ENCODE results near the gene PNLIPRP2. TPM values are rescaled to one million over a fixed set of nuclear protein-coding genes. Genes with fewer than 3 reads are reported as not detected.

PNLIPRP2 gene
- not detected in 2 replicates for total RNA-seq (2012; rRNA removed)
- polyA plus RNA-seq (2012; rRNA removed), result not detected in 2 replicates
- not detected in 2 replicates for polyA plus RNA-seq (2012; cell fraction: cytosol; rRNA removed)
- not detected in 2 replicates for polyA plus RNA-seq (2012; cell fraction: nucleus; rRNA removed; ENCODE audit: low replicate concordance)
- not detected for Bru-seq, nascent RNA
- BruChase-seq, experiment 1, labeled RNA remaining after a 6-hour chase, result not detected
- not detected for BruChase-seq, experiment 2, labeled RNA remaining after a 2-hour chase
- long read RNA-seq, result 0 reads

DNA sequence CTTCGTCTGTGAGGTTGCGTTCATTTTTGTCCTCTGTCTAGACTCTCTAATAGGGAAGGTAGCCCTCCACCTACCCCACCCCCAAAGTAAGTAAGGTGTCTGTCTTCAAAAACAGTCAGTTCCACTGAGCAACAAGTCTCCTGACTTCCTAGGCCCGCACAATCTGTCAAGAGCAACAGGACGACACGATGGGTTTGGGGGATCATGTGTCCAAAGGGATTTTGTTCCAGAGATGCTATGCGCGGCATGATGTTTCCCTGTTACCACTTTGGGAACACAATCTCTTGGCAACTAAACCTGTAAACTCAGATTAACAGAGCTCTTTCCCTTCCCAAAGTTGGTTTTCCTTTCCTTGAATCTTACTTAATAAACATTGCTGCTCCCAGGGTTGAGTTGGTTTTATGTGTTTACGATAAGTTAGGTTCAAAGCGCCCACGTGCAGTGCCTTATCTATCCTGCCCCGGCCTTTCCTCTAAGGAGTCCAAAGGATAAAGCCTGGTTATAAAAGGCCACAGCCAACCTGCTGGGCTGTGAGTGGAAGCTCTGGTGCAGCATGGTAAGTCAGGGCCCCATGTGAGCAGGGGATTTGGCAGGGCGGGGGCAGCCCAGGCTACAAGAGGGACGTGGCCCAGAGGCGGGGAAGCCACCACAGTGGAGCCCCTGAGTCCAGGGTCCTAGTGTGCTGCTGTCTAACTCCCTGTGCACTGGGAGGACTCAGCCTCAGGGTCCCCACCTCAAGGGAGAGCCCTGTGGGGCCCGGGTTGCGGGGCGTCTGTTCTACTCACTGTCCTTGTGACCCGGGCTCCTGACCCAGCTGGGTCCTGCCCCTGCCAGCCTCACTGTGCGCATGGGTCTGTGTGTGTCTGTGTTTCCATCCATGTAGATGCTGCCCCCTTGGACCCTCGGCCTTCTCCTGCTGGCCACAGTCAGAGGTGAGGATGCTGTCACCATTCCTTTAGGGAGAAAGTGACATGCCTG lies at the start of gene PNLIPRP2:
PNLIPRP2 (plus strand) TSS at position 531 of the 978 bp plus-strand sequence.
- WGBS, 2 experiments (ENCODE audit: extremely low coverage in 2 of 2, insufficient read length in 1 of 2), result 49% methylated on average over 3 of the region's 20 CpGs; no CpG with 5 or more reads in 1 of the 2 experiments
- no peak within 1 kb of the TSS for H4K5ac ChIP-seq (ENCODE audit: low read depth, low read length)
- intact Hi-C loops (cut with micrococcal nuclease) (no loop called here), dilution Hi-C loops (cut with HindIII; ENCODE audit: low sequenced_read_pairs, unreplicated experiment) (no loop called here), in situ Hi-C loops (cut with MboI; ENCODE audit: low sequenced_read_pairs) (no loop called here)
- H3K9me3 ChIP-seq (ENCODE audit: control insufficient read depth, insufficient read depth, low read length), result no peaks in the 10 kb centered on the region
- no peak within 1 kb of the TSS for H3K23ac ChIP-seq (ENCODE audit: low read depth, low read length)
- ATAC-seq (ENCODE audit: low read depth), result no peak
- H2BK5ac ChIP-seq (ENCODE audit: low read depth, low read length, poor library complexity, severe bottlenecking), result no peak within 1 kb of the TSS
- no peak within 1 kb of the TSS for H4K8ac ChIP-seq (ENCODE audit: low read depth in 2 of 2, low read length in 2 of 2)
- no peak within 1 kb of the TSS for H3K4me2 ChIP-seq (ENCODE audit: low read depth, low read length)
- no peaks in the 10 kb centered on the region for H3K27me3 ChIP-seq (ENCODE audit: control insufficient read depth, insufficient read depth, low read length)
- no peaks in the 10 kb centered on the region for H3K4me1 ChIP-seq (ENCODE audit: control insufficient read depth, insufficient read depth, low read length)
- no peak within 1 kb of the TSS for H3K14ac ChIP-seq (replicated peaks; ENCODE audit: low read depth, low read length)
- H2AK5ac ChIP-seq (ENCODE audit: low read depth, low read length), result no peak within 1 kb of the TSS
- no peak within 1 kb of the TSS for H2BK15ac ChIP-seq (ENCODE audit: low read depth, low read length)
- no peak within 1 kb of the TSS for H3K56ac ChIP-seq (ENCODE audit: extremely low read depth, insufficient read depth, low read length)
- H3K36me3 ChIP-seq (ENCODE audit: control insufficient read depth, insufficient read depth, low read length), result no peaks in the 10 kb centered on the region
- no peak within 1 kb of the TSS for H2BK20ac ChIP-seq (ENCODE audit: low read depth, low read length)
- no peak within 1 kb of the TSS for H4K91ac ChIP-seq (ENCODE audit: insufficient read depth, low read depth, low read length)
- no peak within 1 kb of the TSS for H3K9ac ChIP-seq (ENCODE audit: low read depth, low read length)
- no peak within 1 kb of the TSS for H3K18ac ChIP-seq (ENCODE audit: low read depth, low read length)
- BruUV-seq (replicated peaks), result no TSS peak
- H2BK120ac ChIP-seq (ENCODE audit: low read depth, low read length), result no peak within 1 kb of the TSS
- CTCF ChIA-PET, result no interaction called here
- no peaks in the 10 kb centered on the region for H3K9me1 ChIP-seq (ENCODE audit: insufficient read depth, low read length)
- H4K20me1 ChIP-seq (ENCODE audit: insufficient read depth, low read length), result no peaks in the 10 kb centered on the region
- POLR2A ChIA-PET (ENCODE audit: unreplicated experiment), result no interaction called here
- no peak for DNase-seq
- no peaks in the 10 kb centered on the region for H3K79me1 ChIP-seq (ENCODE audit: low read depth in 1 of 2, low read length in 2 of 2)
- no peak within 1 kb of the TSS for H3K4me3 ChIP-seq (ENCODE audit: insufficient read depth, low read depth, low read length)
- no peak within 1 kb of the TSS for H2AK9ac ChIP-seq (replicated peaks; ENCODE audit: low read depth, low read length, poor library complexity)
- no peak within 1 kb of the TSS for H3K4ac ChIP-seq (ENCODE audit: low read depth, low read length)
- H3K27ac ChIP-seq (ENCODE audit: insufficient read depth, low read length), result no peak within 1 kb of the TSS
- no peak for TF ChIP-seq POLR2A (IDR thresholded peaks at IDR 0.05; ENCODE audit: low read depth, low read length)
- TF ChIP-seq BHLHE40 (IDR thresholded peaks at IDR 0.05; ENCODE audit: low read depth, low read length), result no peak
- TF ChIP-seq NFE2L2 (IDR thresholded peaks at IDR 0.05; ENCODE audit: low read depth, low read length), result no peak
- no peak for TF ChIP-seq MAZ (IDR thresholded peaks at IDR 0.05; ENCODE audit: borderline replicate concordance, low read depth, low read length)
- no peak for TF ChIP-seq CEBPB (IDR thresholded peaks at IDR 0.05; ENCODE audit: low read depth, low read length)
- no peak for TF ChIP-seq USF2 (IDR thresholded peaks at IDR 0.05; ENCODE audit: low read depth, low read length)
- TF ChIP-seq RAD21 (IDR thresholded peaks at IDR 0.05; ENCODE audit: low read length), result no peak
- TF ChIP-seq RCOR1 (IDR thresholded peaks at IDR 0.05; ENCODE audit: insufficient replicate concordance, low read length), result no peak
- H2AFZ ChIP-seq (replicated peaks; ENCODE audit: low read length, poor library complexity), result no peak within 1 kb of the TSS

Data from IMR-90 (cell line).